HG03066 (cell line): ENCODE results near the gene GPR63.
A peak's percentile ranks its signal among the peaks of the same experiment; 100 is the strongest.

Experiments
- ATAC-seq: cut with Tn5 transposase; IDR thresholded peaks from one replicate; pipeline ENCODE4 v1.9.1; 2021; ENCODE audit warnings: low read depth; ENCODE audit not compliant: unreplicated experiment

Gene GPR63

GRCh38 chr6:96837081-96837971 lies at the start of gene GPR63:
TSS of gene GPR63 (minus strand) at chr6:96837477. CDS start at chr6:96799731, 37,746 bp downstream.
- ATAC-seq = peak; percentile 86

- no peak for ATAC-seq
Observed at GRCh38 chr6:96886519-96886918, 49.2 kb upstream of the GPR63 start.

GRCh38 chr6:96885187-96885631 lies 47.9 kb upstream of the GPR63 start:
- peak; percentile 95 for ATAC-seq

DNA sequence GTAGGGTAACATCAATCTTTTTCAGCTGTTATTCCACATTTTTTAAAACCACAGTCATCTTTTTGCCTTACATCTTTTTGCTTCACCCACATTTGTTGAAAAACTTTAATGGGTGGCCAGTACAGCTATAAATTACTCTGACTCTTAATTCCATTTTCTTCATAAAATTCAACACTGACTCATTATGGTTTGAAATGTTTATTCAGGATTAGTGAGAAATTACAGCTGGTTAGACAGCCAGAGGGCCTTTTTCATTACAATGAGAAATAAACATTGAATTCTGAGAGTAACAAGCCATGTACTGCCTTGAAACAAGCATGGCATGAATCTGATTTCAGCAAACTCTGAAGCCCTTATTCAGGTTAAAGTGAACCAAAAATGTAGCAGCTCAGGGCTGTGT lies 40.9 kb upstream of the GPR63 start:
- ATAC-seq = no peak

DNA sequence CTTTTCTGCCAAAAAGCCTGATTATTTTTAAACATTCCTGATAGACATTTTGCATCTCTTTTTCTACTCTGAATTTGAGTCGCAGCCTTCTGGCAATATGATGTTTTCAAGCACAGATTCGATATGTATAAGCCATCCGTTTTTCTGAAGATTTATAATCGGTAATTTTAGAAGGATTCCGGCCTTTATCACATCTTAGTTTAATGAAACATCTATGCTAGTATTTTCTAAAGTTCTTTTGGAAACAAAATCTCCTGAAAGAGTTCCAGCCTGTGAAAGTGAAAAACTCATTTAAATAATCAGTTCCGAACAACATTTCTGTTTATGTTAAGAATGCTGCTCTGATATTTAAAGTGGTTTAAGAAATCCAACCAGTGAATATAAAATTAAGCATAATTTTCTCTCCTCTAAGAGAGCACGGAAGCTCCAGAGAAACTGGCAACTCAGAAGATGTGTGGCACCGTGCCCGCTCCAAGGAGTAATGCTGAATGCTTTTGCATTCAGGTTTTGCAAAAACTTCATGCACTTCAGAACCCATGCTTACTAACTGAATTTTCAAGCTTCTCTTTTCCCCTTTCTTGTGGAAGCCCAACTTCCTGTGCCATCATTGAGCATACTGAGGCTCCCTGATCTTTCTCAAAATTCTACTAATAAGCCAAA lies 39.7 kb upstream of the GPR63 start:
- no peak for ATAC-seq

DNA sequence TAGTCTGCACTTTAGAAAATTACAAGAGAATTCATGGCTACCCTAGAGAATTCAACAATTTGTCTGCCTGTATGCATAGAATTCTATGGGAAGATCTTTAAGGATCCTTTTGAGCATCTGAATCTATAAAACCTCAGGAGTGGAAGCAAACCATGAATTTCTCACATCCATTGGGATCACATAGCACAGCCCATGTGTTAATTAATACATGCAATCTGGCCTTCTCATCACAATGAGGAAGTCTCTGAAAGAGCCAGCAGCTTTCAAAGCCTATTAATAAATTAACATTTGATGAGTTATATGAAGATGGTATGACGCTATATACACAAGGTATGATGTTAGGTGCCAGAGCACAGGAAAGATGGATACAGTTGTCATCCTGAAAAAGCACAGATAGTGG lies 35.7 kb upstream of the GPR63 start:
- no peak for ATAC-seq

DNA sequence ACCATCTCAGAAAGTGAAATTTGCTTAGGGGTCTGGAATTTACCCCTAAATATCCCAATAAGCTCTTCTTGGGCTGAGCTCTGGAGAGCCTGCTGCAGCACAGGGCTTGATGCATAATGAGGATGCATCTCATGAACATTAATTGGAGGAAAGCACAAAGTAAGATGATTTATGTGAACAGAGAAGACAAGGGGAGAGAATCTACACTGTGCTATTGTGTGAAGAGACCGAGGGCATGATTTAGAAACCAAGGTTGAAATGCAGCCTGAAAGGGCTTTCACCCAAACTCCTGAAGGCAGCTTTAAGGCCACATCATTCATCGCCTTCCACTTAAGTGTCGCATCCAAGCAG lies 27.8 kb upstream of the GPR63 start:
- ATAC-seq = no peak

DNA sequence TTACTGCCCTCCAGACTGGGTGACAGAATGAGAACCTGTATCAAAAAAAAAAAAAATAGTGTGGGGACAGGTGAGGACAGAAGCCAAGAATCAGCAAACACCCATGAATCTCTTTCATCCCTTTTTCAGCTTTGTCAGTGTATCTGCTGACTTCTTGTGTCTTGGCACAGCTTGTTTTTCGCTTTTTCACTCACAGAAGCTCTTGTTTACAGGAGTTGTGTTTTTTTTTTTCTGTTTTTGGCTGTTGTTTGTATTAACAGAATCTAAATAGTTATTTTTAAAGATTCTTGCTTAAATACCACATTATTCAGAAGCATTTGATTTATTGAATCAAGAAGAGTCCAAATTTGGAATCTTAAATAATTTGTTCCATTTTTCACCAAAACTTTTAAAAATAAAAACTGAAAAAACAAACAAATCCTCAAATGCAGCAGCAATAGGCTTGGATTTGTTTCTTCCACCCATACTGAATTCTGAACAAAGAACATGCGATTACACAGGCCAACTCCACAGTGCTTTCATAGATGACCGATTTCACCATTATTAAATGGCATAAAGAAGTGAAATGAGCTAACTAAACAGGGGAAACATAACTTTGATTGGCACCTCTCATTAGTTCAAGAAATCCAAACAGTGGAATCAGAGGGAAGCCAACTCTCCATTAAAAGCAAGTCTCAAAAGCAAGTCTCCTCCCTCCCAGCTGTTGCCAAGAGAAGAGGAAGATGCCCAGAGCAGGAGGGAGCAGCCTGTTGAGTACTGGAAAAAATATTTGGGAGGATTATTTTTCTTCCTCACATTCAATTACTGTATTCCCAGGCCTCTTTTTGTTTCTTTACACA lies 27.2 kb upstream of the GPR63 start:
- no peak for ATAC-seq

GRCh38 chr6:96862560-96862959 lies 25.3 kb upstream of the GPR63 start:
- no peak for ATAC-seq

DNA sequence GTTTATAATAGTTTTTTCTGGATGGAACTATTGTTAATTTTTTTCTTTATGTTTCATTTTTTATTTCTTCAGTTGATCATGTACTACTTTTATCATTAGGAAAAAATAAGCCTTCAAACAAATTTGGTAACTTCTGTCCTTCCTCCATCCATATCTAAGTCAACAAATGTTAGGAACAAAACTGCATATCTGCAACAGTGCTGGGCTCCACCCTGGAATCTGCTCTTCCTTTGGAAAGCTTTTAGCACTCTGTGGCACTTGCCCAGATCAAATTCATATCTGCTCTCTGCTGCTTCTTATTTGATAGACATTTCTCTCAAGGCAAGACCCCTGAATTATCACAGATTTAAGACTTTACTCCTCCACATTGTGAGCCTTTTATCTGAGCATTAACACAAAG lies 24.3 kb upstream of the GPR63 start:
- no peak for ATAC-seq

- ATAC-seq = no peak
Observed at GRCh38 chr6:96856856-96857255, 19.6 kb upstream of the GPR63 start.

- no peak for ATAC-seq
Observed at GRCh38 chr6:96853083-96853482, 15.8 kb upstream of the GPR63 start.

DNA sequence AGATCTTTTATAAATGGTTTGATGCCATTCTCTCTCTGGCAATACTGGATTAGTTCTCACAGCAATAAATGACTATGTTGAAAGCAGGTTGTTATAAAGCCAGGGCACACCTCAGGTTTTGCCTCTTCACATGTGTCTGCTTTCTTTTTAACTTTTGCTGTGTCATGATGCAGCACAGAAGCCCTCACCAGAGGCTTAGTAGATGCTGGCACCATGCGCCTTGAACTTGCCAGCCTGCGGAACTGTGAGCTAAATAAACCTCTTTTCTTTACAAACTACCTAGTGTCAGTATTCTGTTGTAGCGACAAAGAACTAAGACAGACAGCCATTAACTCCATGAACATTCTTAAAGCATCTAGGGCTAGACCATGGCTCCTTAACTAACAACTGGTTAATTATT lies 15.3 kb upstream of the GPR63 start:
- no peak for ATAC-seq

DNA sequence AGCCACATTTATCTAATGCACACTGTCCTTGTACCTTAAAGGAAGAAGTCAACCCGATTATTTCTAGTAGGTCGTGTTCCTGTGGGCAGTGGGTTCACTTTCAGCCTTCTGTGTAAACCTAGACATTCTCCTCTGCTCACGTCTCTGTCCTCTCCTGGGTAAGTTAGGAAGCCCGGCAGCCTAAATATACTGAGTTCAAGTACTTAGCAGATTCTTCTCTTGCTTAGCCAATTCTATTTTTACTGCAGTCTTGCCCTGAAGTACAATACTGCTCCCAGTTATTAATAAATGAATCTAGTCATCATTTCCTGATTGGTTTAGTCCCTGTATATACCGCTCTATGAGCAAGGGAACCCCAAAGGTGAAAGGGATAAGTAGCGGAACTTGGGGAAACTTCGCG lies 14.6 kb upstream of the GPR63 start:
- ATAC-seq = no peak

DNA sequence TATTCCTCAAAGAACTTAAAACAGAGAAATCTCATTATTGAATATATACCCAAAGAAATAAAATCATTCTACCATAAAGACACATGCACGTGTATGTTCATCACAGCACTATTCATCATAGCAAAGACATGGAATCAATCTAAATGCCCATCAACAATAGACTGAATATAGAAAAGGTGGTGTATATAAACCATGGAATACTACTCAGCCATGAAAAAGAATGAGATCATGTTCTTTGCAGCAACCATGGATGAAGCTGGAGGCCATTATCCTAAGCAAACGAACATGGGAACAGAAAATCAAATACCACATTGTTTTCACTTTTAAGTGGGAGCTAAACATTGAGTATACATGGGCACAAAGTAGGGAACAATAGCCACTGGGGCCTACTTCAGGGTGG lies 12.3 kb upstream of the GPR63 start:
- no peak for ATAC-seq

GRCh38 chr6:96844530-96844929 lies 7.3 kb upstream of the GPR63 start:
- ATAC-seq = no peak

DNA sequence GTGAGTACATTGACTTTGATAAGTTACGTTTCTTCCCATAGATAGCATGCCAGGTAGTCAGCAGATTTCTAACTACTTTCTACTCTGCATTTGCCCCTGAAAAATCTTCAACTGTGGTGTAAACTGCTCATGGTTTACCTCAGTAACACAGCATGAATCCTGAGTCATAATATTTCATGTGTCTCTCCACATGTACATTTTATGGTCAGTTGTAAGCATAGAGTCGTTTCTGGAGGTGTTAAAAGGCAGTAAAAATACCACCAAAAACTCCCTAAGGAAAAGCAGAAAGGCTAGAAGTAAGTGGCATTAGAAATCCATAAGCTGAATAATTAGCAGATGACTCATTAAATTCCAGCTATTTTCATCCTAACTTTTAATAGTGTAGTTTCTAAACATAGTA lies 4.1 kb upstream of the GPR63 start:
- ATAC-seq = no peak

DNA sequence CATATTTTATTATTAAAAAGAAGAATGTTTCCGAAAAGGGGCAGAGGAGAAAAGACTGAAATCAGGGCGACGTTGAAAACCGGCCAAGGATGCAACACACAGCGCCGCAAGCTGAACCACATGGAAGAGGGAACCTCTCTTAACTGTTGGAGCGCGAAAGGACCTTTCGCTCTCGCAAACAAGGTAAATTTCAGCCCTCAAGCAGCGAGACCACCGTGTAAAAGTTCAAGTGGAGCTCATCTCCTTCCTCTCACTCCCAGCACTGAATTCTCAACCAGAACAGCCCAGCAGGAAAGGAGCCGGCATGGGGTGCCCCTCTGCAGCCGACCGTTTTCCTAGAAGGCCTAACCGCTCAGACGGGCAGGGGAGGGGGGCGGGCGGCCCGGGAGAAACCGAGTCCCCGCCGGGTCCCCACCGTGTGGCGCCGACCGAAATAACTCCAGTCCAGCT lies 621 bp downstream of the GPR63 start:
- ATAC-seq = peak; percentile 22

DNA sequence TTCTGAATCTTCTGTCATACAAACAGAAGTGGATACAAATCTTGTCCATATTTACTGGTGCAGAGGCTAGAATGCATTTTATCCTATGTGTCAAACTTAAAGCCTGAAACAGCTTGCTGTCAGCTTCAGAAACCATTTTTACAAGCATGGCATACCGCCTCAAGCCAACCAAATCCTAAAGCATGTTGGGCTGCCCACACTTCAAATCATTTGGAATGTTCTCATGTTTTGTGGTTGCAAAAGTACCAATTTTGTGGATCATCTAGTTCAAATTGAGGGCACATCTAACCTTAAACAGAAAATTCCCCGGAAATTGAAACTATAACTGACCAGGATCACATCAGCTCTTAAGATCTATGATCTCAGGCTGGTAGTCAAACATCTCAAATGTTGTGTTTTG lies 3.2 kb downstream of the GPR63 start:
- no peak for ATAC-seq

DNA sequence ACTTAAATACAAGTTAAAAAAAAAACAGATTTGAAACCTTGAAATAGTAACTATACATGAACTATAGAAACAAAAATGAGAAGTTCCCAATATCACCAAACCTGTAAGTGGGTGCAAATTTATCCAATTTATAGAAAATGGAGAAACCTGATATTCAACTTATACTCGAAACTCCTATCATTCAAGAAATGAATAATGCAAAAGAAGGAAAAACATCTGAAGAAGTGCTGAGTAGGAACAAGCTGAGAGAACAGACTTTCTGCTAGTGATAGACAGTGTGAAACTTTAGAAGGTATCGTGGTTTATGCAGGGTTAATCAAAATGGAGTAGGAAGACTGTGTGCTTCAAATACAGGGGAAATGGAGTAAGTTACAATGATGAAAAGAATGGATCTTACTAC lies 4.5 kb downstream of the GPR63 start:
- no peak for ATAC-seq

DNA sequence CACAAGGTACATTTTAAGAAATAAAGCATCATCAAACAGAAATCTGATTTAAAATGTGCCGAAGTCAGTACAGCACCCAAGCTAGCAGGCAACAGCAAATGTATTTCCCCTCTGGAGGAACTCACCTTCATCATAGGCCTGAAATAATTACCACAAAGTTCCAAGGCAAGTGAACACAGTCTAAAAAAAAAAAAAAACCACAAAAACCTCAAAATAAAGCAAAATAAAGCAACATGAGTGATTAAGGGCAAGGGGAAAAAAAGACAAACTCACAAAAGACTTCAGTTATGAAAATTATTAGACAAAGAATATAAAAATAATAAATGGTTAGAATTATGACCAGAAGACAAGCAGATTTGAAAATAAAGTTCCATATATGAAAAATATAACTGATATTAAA lies 10.4 kb downstream of the GPR63 start:
- no peak for ATAC-seq
